A673 (cell line): Measurements from ENCODE around the gene CUTA.

Source experiments
- EZH2 ChIP-seq: fragments of 200-600 bp; sonication (generic); IDR thresholded peaks from 2 replicates; pipeline ENCODE4 v1.6.1; 2017; ENCODE audit warnings: borderline replicate concordance, low read depth, mild to moderate bottlenecking, mixed read lengths, antibody characterized with exemption, low read length; ENCODE audit not compliant: poor library complexity, severe bottlenecking
- TF ChIP-seq, protein P1 (sequence below): fragments of 300-800, 200-600 bp; sonication (generic); conservative IDR thresholded peaks from 2 replicates; pipeline ENCODE4 v1.5.1; 2017; ENCODE audit warnings: low read depth, mild to moderate bottlenecking, antibody characterized with exemption, low read length, moderate library complexity, mixed read lengths

- TF ChIP-seq, protein P1, sequence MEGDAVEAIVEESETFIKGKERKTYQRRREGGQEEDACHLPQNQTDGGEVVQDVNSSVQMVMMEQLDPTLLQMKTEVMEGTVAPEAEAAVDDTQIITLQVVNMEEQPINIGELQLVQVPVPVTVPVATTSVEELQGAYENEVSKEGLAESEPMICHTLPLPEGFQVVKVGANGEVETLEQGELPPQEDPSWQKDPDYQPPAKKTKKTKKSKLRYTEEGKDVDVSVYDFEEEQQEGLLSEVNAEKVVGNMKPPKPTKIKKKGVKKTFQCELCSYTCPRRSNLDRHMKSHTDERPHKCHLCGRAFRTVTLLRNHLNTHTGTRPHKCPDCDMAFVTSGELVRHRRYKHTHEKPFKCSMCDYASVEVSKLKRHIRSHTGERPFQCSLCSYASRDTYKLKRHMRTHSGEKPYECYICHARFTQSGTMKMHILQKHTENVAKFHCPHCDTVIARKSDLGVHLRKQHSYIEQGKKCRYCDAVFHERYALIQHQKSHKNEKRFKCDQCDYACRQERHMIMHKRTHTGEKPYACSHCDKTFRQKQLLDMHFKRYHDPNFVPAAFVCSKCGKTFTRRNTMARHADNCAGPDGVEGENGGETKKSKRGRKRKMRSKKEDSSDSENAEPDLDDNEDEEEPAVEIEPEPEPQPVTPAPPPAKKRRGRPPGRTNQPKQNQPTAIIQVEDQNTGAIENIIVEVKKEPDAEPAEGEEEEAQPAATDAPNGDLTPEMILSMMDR = no peak
- no peak for TF ChIP-seq EZH2
Observed at GRCh38 chr6:33430334-33430733, 12.4 kb upstream of the CUTA start.
